Panc1 (cell line): ENCODE measurements around the gene INSYN2A. TPM values are rescaled to one million over a fixed set of nuclear protein-coding genes. Genes with fewer than 3 reads are reported as not detected.

Experiments used
- ATAC-seq: fragments of 200-7000 bp; cut with Tn5 transposase; 2 replicates; pipeline ENCODE4 v1.9.1; 2020; ENCODE audit warnings: mild to moderate bottlenecking, moderate library complexity
- BruUV-seq: library from RNA; stranded (reverse); fragments of 400-500 nt; replicated peaks from 2 replicates; lab custom pipeline; 2021; lab: Mats Ljungman, UMichigan
- CTCF ChIA-PET: fragments of 300-600 bp; sonication (Branson Sonifier 250); formaldehyde crosslinking; loops from one replicate; lab custom pipeline; 2022; ENCODE audit warnings: antibody characterized with exemption; lab: Charles Lee
- POLR2A ChIA-PET: fragments of 300-600 bp; sonication (Branson Sonifier 250); formaldehyde crosslinking; loops from one replicate; lab custom pipeline; 2022; ENCODE audit warnings: antibody characterized with exemption; lab: Charles Lee
- DNase-seq: peaks from one replicate; pipeline ENCODE4 v3.0.0-alpha.2; 2010; ENCODE audit warnings: low read depth, low spot score
- H3K27ac ChIP-seq: 2 replicates; pipeline ENCODE4 v1.5.1; 2011; ENCODE audit warnings: mild to moderate bottlenecking, low read length, inconsistent platforms
- H3K27me3 ChIP-seq: fragments of 200-500 bp; sonication (Bioruptor generic); 2 replicates; pipeline ENCODE4 v1.6.0; 2014; ENCODE audit warnings: low read length, inconsistent platforms; ENCODE audit not compliant: control insufficient read depth, insufficient read depth
- H3K36me3 ChIP-seq: fragments of 200-500 bp; sonication (Bioruptor generic); 2 replicates; pipeline ENCODE4 v1.5.1; 2014; ENCODE audit warnings: inconsistent platforms, mild to moderate bottlenecking, low read length, moderate library complexity; ENCODE audit not compliant: control insufficient read depth, insufficient read depth
- H3K4me1 ChIP-seq: 2 replicates; pipeline ENCODE4 v1.5.1; 2011; ENCODE audit warnings: inconsistent platforms, mild to moderate bottlenecking, low read length, moderate library complexity; ENCODE audit not compliant: control insufficient read depth, insufficient read depth
- H3K4me3 ChIP-seq, 2 experiments: 2 replicates each; pipeline ENCODE4 v1.5.1; 2011 to 2012; ENCODE audit warnings: low read depth in 2 of 2, low read length in 2 of 2, mild to moderate bottlenecking in 2 of 2, inconsistent platforms in 1 of 2, moderate library complexity in 1 of 2
- H3K9me3 ChIP-seq: fragments of 200-500 bp; sonication (Bioruptor generic); 2 replicates; pipeline ENCODE4 v1.5.1; 2014; ENCODE audit warnings: low read depth, mild to moderate bottlenecking, inconsistent platforms, low read length, moderate library complexity; ENCODE audit not compliant: control insufficient read depth, insufficient read depth
- CTCF ChIP-seq: fragments of 450-650 bp; IDR thresholded peaks from 2 replicates; pipeline ENCODE4 v1.5.1; 2017; ENCODE audit warnings: mild to moderate bottlenecking
- POLR2AphosphoS5 ChIP-seq: IDR thresholded peaks from 2 replicates; pipeline ENCODE4 v1.6.1; 2012; ENCODE audit warnings: mild to moderate bottlenecking, low read depth, low read length, moderate library complexity
- REST ChIP-seq, 2 experiments: IDR thresholded peaks; 2 replicates each; pipeline ENCODE4 v1.6.1; 2011 to 2012; ENCODE audit warnings: low read depth in 2 of 2, control low read depth in 1 of 2, low read length in 1 of 2, mild to moderate bottlenecking in 1 of 2, moderate library complexity in 1 of 2; ENCODE audit not compliant: insufficient read depth in 1 of 2
- SIN3A ChIP-seq: IDR thresholded peaks from 2 replicates; pipeline ENCODE4 v1.6.1; 2012; ENCODE audit warnings: low read depth, mild to moderate bottlenecking, low read length, moderate library complexity, borderline replicate concordance; ENCODE audit not compliant: insufficient read depth
- TCF7L2 ChIP-seq: IDR thresholded peaks from 2 replicates; pipeline ENCODE4 v1.6.1; 2011; ENCODE audit warnings: mild to moderate bottlenecking, low read depth, low read length, inconsistent platforms
- in situ Hi-C: cut with HindIII; loops from 2 replicates; pipeline ENCODE4 v1.10.0; 2016; ENCODE audit warnings: low sequenced_read_pairs, low pct_unique_long_range_greater_than_20kb
- intact Hi-C: fragments of 100-400 bp; cut with micrococcal nuclease; formaldehyde crosslinking; loops from one replicate; pipeline ENCODE4 v1.10.0; 2022; ENCODE audit not compliant: unreplicated experiment
- total RNA-seq: library from RNA; stranded (reverse); gene quantifications from one replicate; pipeline ENCODE4 v1.2.1, GENCODE V29; 2021; ENCODE audit not compliant: unreplicated experiment

The INSYN2A gene
- total RNA-seq, 1 experiment from 2014 or later: not detected

- ChIA-PET POLR2A (no interaction called here), CTCF (interaction anchor here (0.7 kb wide), 1 partner anchor 156 kb away, joined by 3 read pairs; no protein-coding TSS in a partner anchor)
- no peaks in the 10 kb centered on the region for H3K36me3 ChIP-seq
- H3K4me3 ChIP-seq: no peak overlapping the region
- H3K27me3 ChIP-seq: peaks cover 12% of the 10 kb centered on the region
- TF ChIP-seq CTCF (peak; percentile 26; the same call in 1 of the 2 replicates), REST (IDR thresholded peaks at IDR 0.05; ENCODE audit: insufficient read depth in 1 of 2, low read depth in 2 of 2, low read length in 1 of 2) (no peak), TCF7L2 (no peak), SIN3A (no peak)
- in situ Hi-C loops: no loop called here
- peaks cover 8% of the 10 kb centered on the region; the same call in 1 of the 2 replicates for H3K4me1 ChIP-seq
- intact Hi-C loops: no loop called here
- H3K27ac ChIP-seq: no peak overlapping the region
- no TSS peak for BruUV-seq
- DNase-seq (no peak), ATAC-seq (no peak)
- H3K9me3 ChIP-seq: no peaks in the 10 kb centered on the region
Observed at GRCh38 chr10:127198721-127199120, 2.3 kb upstream of the INSYN2A start.

GRCh38 chr10:127198307-127198706 is 1.9 kb upstream of the INSYN2A start:
- BruUV-seq: no TSS peak
- CTCF ChIA-PET: no interaction called here
- POLR2A ChIA-PET: no interaction called here
- DNase-seq: no peak
- Histone ChIP-seq H3K4me3 (no peak overlapping the region), H3K36me3 (no peaks in the 10 kb centered on the region), H3K4me1 (peaks cover 10% of the 10 kb centered on the region; the same call in 1 of the 2 replicates), H3K27ac (no peak overlapping the region), H3K27me3 (peaks cover 13% of the 10 kb centered on the region), H3K9me3 (no peaks in the 10 kb centered on the region)
- ATAC-seq: no peak
- in situ Hi-C loops: no loop called here
- intact Hi-C loops: no loop called here
- TF ChIP-seq CTCF (peak; percentile 56), SIN3A (no peak)

DNA sequence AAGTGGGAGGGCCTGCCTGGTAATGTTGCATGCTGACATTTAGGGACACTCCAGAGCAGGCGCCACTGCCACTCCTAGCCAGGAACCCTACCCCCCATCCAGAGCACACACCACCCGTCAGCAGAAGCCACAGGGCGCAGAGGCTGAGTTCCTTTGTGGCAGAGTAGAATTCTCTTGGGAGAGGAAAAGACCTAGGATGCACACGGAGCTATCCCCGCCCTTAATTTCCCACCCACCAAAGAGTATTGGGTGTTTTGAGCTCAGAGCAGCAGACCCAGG is 702 bp upstream of the INSYN2A start:
- Histone ChIP-seq H3K27ac (no peak overlapping the region), H3K4me3 (no peak overlapping the region), H3K27me3 (peaks cover 13% of the 10 kb centered on the region), H3K4me1 (peaks cover 10% of the 10 kb centered on the region; the same call in 1 of the 2 replicates), H3K36me3 (no peaks in the 10 kb centered on the region), H3K9me3 (no peaks in the 10 kb centered on the region)
- ChIA-PET CTCF (no interaction called here), POLR2A (no interaction called here)
- in situ Hi-C loops (no loop called here), intact Hi-C loops (no loop called here)
- TF ChIP-seq SIN3A: no peak
- no peak for TF ChIP-seq REST (IDR thresholded peaks at IDR 0.05; ENCODE audit: insufficient read depth in 1 of 2, low read depth in 2 of 2, low read length in 1 of 2)
- TF ChIP-seq POLR2AphosphoS5: no peak
- TF ChIP-seq CTCF: no peak
- no peak for TF ChIP-seq TCF7L2
- no TSS peak for BruUV-seq
- no peak for ATAC-seq
- DNase-seq: no peak
